Measurements from ENCODE around the gene HADHA. TPM values are rescaled to one million over a fixed set of nuclear protein-coding genes. Genes with fewer than 3 reads are reported as not detected.

The HADHA gene
- total RNA-seq, 1 donor from 2014 or later = 115 TPM

- no peak for TF ChIP-seq CTCF (IDR thresholded peaks at IDR 0.05; ENCODE audit: insufficient read depth, low read length, poor library complexity, severe bottlenecking)
- no peak overlapping the region for H3K4me3 ChIP-seq (ENCODE audit: low read depth, low read length)
- no peak for DNase-seq (ENCODE audit: low read depth)
- H3K36me3 ChIP-seq (ENCODE audit: control insufficient read depth, insufficient read depth, low read length) = no peaks in the 10 kb centered on the region
- H3K27me3 ChIP-seq (ENCODE audit: control insufficient read depth, insufficient read depth, low read length) = no peaks in the 10 kb centered on the region
Observed at GRCh38 chr2:26215833-26216232, 28.6 kb downstream of the HADHA start.

GRCh38 chr2:26214759-26215158 is 29.7 kb downstream of the HADHA start:
- no peak overlapping the region for H3K4me3 ChIP-seq (ENCODE audit: low read depth, low read length)
- no peaks in the 10 kb centered on the region for H3K27me3 ChIP-seq (ENCODE audit: control insufficient read depth, insufficient read depth, low read length)
- H3K36me3 ChIP-seq (ENCODE audit: control insufficient read depth, insufficient read depth, low read length) = no peaks in the 10 kb centered on the region
- no peak for TF ChIP-seq CTCF (IDR thresholded peaks at IDR 0.05; ENCODE audit: insufficient read depth, low read length, poor library complexity, severe bottlenecking)
- DNase-seq (ENCODE audit: low read depth) = no peak

GRCh38 chr2:26212011-26212410 is 32.4 kb downstream of the HADHA start:
- H3K36me3 ChIP-seq (ENCODE audit: control insufficient read depth, insufficient read depth, low read length) = no peaks in the 10 kb centered on the region

GRCh38 chr2:26203906-26204305 is 40.5 kb downstream of the HADHA start:
- DNase-seq (ENCODE audit: low read depth) = no peak
- Histone ChIP-seq H3K4me3 (ENCODE audit: low read depth, low read length) (no peak overlapping the region), H3K36me3 (ENCODE audit: control insufficient read depth, insufficient read depth, low read length) (peaks cover 5% of the 10 kb centered on the region), H3K27me3 (ENCODE audit: control insufficient read depth, insufficient read depth, low read length) (no peaks in the 10 kb centered on the region)
- no peak for TF ChIP-seq CTCF (IDR thresholded peaks at IDR 0.05; ENCODE audit: insufficient read depth, low read length, poor library complexity, severe bottlenecking)

More at GRCh38 chr2:26212011-26212410, 32.4 kb downstream of the HADHA start:
- Histone ChIP-seq H3K27me3 (ENCODE audit: control insufficient read depth, insufficient read depth, low read length) (no peaks in the 10 kb centered on the region), H3K4me3 (ENCODE audit: low read depth, low read length) (no peak overlapping the region)
- TF ChIP-seq CTCF (IDR thresholded peaks at IDR 0.05; ENCODE audit: insufficient read depth, low read length, poor library complexity, severe bottlenecking) = no peak
- DNase-seq (ENCODE audit: low read depth) = no peak

GRCh38 chr2:26202981-26203490 is 41.4 kb downstream of the HADHA start:
- no peak for DNase-seq (ENCODE audit: low read depth)
- TF ChIP-seq CTCF (IDR thresholded peaks at IDR 0.05; ENCODE audit: insufficient read depth, low read length, poor library complexity, severe bottlenecking) = no peak
- no peak overlapping the region for H3K4me3 ChIP-seq (ENCODE audit: low read depth, low read length)
- H3K36me3 ChIP-seq (ENCODE audit: control insufficient read depth, insufficient read depth, low read length) = peaks cover 5% of the 10 kb centered on the region
- no peaks in the 10 kb centered on the region for H3K27me3 ChIP-seq (ENCODE audit: control insufficient read depth, insufficient read depth, low read length)

GRCh38 chr2:26197516-26197915 is 46.9 kb downstream of the HADHA start:
- TF ChIP-seq CTCF (IDR thresholded peaks at IDR 0.05; ENCODE audit: insufficient read depth, low read length, poor library complexity, severe bottlenecking) = no peak
- Histone ChIP-seq H3K4me3 (ENCODE audit: low read depth, low read length) (no peak overlapping the region), H3K27me3 (ENCODE audit: control insufficient read depth, insufficient read depth, low read length) (no peaks in the 10 kb centered on the region), H3K36me3 (ENCODE audit: control insufficient read depth, insufficient read depth, low read length) (peaks cover 6% of the 10 kb centered on the region)
- DNase-seq (ENCODE audit: low read depth) = no peak

Measured in kidney epithelial cell (primary cell).